NB4 (cell line): ENCODE results near the gene CHST5.
"Not testable (repeated sequence)": the region's sequence is repeated elsewhere in the genome, so short reads cannot be mapped to it uniquely, and the experiment has no call there.

Experiments used
- DNase-seq: peaks from one replicate; pipeline ENCODE4 v3.0.0; 2010; ENCODE audit warnings: low read depth
- H3K4me3 ChIP-seq: one replicate; pipeline ENCODE4 v1.5.1; 2011; ENCODE audit warnings: mild to moderate bottlenecking, low read depth, low read length, moderate library complexity
- MYC ChIP-seq: IDR thresholded peaks from 2 replicates; pipeline ENCODE4 v1.6.1; 2011; ENCODE audit warnings: low read depth, low read length
- POLR2A ChIP-seq: IDR thresholded peaks from 2 replicates; pipeline ENCODE4 v1.6.1; 2011; ENCODE audit warnings: mild to moderate bottlenecking; ENCODE audit not compliant: insufficient read length; ENCODE audit errors: extremely low read depth
- TF ChIP-seq, protein P1 (sequence below): IDR thresholded peaks from 2 replicates; pipeline ENCODE4 v1.6.1; 2011; ENCODE audit warnings: low read depth, low read length
- TF ChIP-seq, protein P2 (sequence below): IDR thresholded peaks from one replicate; pipeline ENCODE4 v1.5.1; 2012; ENCODE audit warnings: low read depth, low read length

Gene CHST5

DNA sequence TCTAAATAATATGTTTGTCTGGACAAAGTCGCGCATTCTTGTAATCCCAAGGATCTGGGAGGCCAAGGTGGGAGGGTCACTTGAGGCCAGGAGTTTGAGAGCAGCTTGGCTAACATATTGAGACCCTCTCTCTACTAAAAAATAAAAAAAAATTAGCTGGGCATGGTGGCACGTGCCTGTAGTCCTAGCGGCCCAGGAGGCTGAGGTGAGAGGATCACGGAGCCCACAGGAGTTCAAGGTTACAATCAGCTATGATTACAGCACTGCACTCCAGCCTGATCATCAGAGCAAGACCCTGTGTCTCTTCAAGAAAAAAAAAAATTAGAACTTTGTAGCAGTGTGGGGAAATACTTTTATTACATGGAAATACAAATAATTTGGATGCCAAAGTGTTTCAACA, 34.5 kb downstream of the CHST5 start:
- TF ChIP-seq, protein P1, sequence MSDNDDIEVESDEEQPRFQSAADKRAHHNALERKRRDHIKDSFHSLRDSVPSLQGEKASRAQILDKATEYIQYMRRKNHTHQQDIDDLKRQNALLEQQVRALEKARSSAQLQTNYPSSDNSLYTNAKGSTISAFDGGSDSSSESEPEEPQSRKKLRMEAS: no peak
- TF ChIP-seq, protein P2, sequence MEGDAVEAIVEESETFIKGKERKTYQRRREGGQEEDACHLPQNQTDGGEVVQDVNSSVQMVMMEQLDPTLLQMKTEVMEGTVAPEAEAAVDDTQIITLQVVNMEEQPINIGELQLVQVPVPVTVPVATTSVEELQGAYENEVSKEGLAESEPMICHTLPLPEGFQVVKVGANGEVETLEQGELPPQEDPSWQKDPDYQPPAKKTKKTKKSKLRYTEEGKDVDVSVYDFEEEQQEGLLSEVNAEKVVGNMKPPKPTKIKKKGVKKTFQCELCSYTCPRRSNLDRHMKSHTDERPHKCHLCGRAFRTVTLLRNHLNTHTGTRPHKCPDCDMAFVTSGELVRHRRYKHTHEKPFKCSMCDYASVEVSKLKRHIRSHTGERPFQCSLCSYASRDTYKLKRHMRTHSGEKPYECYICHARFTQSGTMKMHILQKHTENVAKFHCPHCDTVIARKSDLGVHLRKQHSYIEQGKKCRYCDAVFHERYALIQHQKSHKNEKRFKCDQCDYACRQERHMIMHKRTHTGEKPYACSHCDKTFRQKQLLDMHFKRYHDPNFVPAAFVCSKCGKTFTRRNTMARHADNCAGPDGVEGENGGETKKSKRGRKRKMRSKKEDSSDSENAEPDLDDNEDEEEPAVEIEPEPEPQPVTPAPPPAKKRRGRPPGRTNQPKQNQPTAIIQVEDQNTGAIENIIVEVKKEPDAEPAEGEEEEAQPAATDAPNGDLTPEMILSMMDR: no peak
- TF ChIP-seq POLR2A (no peak), MYC (no peak)

DNA sequence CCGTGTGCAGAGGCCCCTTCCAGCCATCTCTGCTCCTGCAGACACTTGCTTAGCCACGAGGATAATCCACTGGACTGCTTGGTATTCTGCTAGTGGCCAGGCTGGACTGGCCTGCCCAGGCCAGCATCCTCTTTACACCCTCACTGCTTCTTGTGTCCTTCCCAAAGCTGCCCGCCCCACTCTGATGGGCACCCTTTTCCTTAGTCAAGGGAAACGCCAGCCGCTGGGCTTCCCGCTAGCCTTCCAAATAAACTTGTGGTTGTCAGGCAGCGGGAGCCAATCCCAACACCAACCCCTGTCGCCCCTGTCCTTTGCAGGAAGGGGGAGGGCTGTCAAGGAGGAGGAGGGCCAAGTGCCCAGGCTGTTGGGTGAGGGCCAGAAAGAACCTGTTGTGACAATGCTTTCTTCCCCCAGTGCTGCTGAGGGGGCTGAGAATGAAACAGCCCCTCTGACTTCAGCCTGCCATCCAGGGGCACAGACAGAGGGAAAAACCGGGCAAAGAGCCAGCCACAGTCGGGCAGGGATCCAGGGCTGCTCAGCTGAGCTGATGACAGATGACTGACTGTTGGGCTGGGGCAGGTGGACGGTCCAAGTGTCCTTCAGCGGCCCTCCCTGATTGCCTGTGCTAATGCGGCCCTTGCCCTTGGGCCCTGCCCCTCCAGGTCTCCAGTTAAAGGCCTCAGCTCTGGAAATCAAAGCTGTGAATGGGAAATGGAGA, 37.1 kb downstream of the CHST5 start:
- H3K4me3 ChIP-seq, DNase-seq: not testable (repeated sequence)

More for the DNA sequence above, 34.5 kb downstream of the CHST5 start:
- no peak for DNase-seq
- no peak overlapping the region for H3K4me3 ChIP-seq

DNA sequence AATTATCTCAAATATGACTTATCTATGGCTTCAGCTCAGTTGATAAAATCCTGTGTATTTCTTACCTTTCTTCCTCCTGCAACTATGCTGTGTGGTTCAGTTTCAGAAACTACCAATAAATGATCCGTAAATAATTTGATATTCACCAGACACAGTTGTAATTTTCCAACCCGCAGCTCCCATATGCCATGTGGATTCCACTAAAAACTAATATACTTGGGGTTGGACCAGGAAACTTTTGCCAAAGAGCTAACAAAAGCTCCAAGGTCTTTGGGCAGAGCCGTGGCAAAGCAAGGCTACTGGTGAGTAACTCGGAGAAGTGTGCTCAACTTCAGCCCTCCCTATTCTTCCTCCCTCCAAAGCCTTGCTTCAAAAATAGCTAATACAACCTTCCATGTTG, 38.4 kb downstream of the CHST5 start:
- DNase-seq: no peak
- no peak overlapping the region for H3K4me3 ChIP-seq
- TF ChIP-seq, protein P2: no peak
- TF ChIP-seq POLR2A (no peak), MYC (no peak)
- TF ChIP-seq, protein P1: no peak

DNA sequence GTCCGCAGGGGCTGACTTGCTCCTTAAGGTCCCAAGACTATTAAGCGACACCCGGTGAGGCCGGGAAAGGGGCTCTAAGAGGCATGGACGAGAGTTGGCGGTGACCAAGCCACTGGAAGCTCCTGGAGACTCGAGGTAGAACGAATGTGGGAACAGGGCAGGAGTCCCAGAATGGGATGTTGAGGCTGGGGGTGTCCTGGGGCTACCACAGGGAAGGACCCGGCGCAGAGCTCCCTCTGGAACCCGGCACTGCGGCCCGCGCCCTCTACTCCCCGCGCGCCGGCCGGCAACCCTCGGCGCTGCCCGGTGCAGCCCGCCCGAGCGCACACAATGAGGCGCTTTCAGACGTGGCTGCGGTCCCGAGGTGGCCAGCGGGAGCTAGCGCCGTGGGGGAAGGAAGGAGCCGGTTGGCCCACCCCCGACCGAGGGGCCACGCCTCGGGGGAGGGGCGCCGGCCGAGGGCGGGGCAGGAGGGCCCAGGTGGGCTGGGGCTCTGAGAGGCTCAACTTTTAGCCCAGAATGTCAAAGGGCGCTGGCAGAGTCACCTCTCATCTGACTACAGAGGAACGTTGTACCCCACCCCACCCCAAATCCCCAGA, 40.7 kb downstream of the CHST5 start, which contains the start of gene CHST6:
TSS of gene CHST6 (minus strand) at position 366 of the 599 bp plus-strand sequence. CDS start 15,613 bp downstream, outside the sequence.
- TF ChIP-seq MYC (no peak), POLR2A (no peak)
- TF ChIP-seq, protein P2: no peak
- TF ChIP-seq, protein P1: no peak
- no peak within 1 kb of the TSS for H3K4me3 ChIP-seq
- DNase-seq: peak; percentile 47

DNA sequence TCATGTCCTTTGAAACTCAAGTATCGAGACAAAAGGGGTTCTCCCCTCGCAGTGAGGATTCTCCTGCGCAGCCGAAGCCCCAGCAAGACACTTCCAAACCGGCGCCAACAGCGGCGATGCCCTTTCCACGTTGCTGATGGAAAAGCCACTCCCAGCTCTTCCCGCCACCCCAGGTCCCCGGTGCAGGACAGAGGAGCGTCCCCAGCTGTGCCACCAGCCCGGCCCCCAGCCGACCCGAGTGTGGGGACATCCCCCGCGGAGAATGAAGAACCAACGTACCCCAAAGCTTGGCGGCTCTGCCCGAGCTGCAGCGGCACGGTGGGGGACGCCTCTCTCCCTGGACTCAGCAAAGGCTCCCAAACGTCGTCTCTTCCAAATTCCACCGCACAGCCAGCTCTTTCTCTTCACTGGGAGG, 41.2 kb downstream of the CHST5 start:
- no peak overlapping the region for H3K4me3 ChIP-seq

DNA sequence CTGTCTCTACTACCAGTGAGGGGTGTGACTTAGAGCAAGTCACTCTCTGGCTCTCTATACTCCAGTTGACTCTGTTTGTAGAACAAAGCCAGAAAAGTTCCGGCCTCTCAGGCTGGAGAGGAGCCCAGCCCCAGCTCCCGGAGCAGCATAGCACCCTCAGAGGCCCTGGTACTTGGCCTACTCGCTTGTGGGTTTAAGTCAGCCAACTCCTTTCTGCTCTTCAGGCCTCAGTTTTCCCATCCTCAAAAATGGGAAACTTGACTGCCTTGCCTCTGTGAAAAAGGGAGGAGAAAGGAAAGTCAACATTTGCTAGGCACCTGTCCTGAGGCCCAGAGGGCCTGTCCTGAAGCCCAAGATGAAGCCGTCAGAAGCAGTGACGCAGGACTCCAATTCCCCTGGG, 41.7 kb downstream of the CHST5 start:
- no peak overlapping the region for H3K4me3 ChIP-seq
- TF ChIP-seq, protein P1: no peak
- no peak for TF ChIP-seq MYC
- TF ChIP-seq POLR2A: no peak
- TF ChIP-seq, protein P2: no peak
- DNase-seq: no peak

More for the DNA sequence above, 41.2 kb downstream of the CHST5 start:
- no peak for DNase-seq
- TF ChIP-seq, protein P2: no peak
- no peak for TF ChIP-seq POLR2A
- TF ChIP-seq, protein P1: no peak
- no peak for TF ChIP-seq MYC
